GM21619 (cell line): Measurements from ENCODE around the gene TLE1.
"Not testable (repeated sequence)": the region's sequence is repeated elsewhere in the genome, so short reads cannot be mapped to it uniquely, and the experiment has no call there.

Experiments
- ATAC-seq: cut with Tn5 transposase; IDR thresholded peaks from one replicate; pipeline ENCODE4 v1.9.1; 2021; ENCODE audit not compliant: unreplicated experiment

TLE1 gene

DNA sequence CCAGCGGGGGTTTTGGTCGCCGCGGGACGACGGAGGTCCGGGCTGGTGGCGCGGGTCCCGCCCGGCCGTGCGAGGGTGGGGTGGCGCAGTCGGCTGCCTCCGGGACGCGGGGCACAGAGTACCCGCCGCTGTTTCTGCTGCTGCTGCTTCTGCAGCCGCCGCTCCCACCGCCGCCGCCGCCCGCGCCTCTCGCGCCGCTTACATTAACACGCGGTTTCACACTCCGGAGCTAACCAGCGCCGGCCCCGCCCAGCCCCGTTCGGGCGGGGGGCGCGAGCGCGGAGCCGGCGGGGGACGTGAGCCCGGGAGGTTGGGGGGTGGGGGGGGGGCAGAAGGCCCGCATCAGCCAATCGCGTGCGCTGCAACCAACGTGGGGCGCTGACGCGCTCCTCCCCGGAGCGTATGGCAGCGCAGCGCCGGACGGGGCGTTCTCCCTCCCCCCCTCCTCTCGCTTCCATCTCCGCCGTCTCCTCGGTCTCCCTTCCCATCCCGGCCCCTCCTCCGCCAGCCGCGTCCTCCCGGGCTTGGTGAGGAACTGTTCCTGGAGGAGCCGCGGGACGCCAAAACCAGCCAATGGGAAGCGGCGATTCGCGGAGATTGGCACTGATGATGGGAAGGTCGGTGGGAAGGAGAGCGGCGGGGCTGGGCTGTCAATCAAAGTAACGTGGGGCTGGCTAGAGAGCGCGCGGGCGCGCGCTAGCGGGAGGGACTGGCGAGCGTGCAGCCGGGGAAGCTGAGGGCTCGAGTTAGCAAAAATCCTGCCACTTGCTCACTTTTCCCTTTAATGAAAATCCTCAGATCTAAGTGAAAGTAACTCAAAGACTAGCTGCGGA lies at the start of gene TLE1:
Gene TLE1 (minus strand): TSS at position 205 of the 833 bp plus-strand sequence. CDS start 1,307 bp downstream, outside the sequence.
- ATAC-seq = peak; percentile 75

- peak; percentile 58 for ATAC-seq
Observed at GRCh38 chr9:81737871-81738507, 48.6 kb upstream of the TLE1 start.

DNA sequence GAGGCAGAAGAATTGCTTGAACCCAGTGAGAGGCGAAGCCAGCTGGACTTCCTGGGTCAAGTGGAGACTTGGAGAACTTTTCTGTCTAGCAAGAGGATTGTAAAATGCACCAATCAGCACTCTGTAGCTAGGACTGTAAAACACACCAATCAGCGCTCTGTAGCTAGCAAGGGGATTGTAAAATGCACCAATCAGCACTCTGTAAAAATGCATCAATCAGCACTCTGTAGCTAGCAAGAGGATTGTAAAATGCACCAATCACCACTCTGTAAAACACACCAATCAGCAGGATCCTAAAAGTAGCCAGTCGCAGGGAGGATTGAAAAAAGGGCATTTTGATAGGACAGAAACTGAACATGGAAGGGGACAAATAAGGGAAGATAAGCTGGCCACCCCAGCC lies 41.2 kb upstream of the TLE1 start:
- ATAC-seq = not testable (repeated sequence)

- ATAC-seq = peak; percentile 78
Observed at GRCh38 chr9:81729135-81729534, 39.8 kb upstream of the TLE1 start.

DNA sequence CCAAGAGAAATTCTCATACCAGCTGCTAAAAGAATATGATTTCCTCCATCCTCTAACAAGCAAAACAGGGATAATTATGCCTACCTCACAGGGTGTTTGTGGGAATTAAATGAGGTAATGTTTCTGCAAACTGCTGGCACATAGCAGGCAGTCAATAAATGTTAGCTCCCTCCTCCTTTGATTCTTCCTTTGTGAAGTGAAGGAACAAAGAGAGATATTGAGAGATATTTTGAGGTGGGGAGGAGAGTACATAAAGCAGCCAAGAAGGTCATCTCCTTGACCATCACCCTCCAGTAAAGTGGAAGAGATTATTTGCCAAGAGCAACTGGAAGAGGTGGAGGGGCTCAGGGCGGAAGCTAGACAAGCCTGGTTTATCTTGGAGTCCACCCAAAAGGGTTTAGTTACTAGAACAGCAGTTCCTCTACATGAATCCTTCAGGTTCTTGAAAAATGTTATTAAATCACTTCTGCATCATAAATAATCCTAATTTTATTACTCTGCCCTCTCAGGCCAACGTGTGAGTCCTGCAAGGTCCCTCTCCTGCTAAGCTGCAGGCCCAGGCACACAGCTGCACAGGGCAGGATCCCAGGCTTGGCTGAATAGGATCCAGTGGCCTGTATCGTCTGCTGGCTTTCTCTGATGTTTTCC lies 35.0 kb upstream of the TLE1 start:
- ATAC-seq = no peak

GRCh38 chr9:81722277-81722676 lies 32.9 kb upstream of the TLE1 start:
- ATAC-seq = no peak

- ATAC-seq = no peak
Observed at GRCh38 chr9:81720450-81721086, 31.2 kb upstream of the TLE1 start.

DNA sequence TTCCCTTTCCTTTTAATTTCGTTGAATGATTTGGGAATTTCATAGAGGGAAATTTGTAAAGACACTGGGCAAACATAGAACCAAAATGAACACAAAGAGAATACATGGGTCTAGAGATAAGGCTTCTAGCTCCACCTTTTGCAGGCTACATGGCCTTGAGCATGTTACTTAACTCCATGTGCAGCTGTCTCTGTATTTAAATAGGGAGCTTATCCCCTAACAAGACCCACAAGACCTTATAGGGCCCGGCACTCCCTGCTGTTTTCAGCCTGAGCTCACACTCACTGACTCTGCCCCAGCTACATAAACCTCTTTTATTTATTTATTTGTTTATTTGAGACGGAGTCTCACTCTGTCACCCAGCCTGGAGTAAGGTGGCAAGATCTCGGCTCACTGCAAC lies 30.6 kb upstream of the TLE1 start:
- ATAC-seq = no peak

GRCh38 chr9:81718244-81718643 lies 28.9 kb upstream of the TLE1 start:
- ATAC-seq = no peak

- ATAC-seq = no peak
Observed at GRCh38 chr9:81717747-81718077, 28.4 kb upstream of the TLE1 start.

- ATAC-seq = no peak
Observed at GRCh38 chr9:81717061-81717746, 27.9 kb upstream of the TLE1 start.

DNA sequence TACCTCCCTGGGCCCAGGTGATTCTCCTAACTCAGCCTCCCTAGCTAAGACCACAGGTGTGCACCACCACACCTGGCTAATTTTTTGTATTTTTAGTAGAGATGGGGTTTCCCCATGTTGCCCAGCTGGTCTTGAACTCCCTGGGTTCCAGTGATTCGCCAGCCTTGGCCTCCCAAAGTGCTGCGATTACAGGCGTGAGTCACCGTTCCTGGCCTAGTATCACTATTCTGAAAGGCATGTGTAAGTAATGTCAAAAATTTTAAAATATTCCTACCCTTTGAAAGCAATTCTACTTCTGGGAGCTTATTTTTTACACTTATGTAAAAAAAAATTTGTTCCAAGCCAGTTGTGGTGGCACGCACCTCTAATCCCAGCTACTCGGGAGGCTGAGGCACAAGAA lies 27.1 kb upstream of the TLE1 start:
- no peak for ATAC-seq

DNA sequence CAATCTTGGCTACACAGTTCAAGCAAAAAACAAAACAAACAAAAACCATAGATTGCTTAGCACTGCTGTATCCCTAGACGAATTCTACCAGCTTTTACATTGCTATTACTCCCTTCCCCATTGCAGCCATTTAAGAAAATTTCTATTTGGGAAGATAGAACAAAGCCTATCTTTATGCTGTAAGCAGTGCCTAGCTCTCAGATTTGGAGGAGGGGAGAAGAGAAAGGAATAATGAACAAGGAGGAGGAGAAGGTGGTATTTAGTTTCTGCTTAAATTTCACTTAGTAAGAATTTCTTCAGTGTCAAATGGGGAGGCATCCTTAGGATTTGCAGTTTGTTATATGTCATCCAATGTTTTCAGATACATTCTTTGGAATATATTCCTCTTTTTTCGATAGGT lies 16.2 kb upstream of the TLE1 start:
- ATAC-seq = no peak

GRCh38 chr9:81694541-81694940 lies 5.2 kb upstream of the TLE1 start:
- ATAC-seq = no peak

- ATAC-seq = no peak
Observed at GRCh38 chr9:81693671-81694378, 4.5 kb upstream of the TLE1 start.

- no peak for ATAC-seq
Observed at GRCh38 chr9:81690251-81690851, 1.0 kb upstream of the TLE1 start.

DNA sequence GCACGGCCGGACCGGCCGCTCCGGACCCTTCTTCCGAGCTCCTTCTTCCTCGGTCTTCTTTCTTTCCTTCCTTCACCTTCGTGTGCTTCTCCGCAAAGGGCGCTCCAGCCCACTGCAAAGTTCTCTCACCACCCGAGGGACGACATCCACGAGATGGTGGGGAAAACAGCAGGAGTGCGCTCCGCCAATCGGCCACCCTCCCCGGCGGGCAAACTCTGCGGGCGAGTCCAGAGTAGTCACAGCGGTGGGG lies 329 bp downstream of the TLE1 start:
- ATAC-seq = peak; percentile 13

DNA sequence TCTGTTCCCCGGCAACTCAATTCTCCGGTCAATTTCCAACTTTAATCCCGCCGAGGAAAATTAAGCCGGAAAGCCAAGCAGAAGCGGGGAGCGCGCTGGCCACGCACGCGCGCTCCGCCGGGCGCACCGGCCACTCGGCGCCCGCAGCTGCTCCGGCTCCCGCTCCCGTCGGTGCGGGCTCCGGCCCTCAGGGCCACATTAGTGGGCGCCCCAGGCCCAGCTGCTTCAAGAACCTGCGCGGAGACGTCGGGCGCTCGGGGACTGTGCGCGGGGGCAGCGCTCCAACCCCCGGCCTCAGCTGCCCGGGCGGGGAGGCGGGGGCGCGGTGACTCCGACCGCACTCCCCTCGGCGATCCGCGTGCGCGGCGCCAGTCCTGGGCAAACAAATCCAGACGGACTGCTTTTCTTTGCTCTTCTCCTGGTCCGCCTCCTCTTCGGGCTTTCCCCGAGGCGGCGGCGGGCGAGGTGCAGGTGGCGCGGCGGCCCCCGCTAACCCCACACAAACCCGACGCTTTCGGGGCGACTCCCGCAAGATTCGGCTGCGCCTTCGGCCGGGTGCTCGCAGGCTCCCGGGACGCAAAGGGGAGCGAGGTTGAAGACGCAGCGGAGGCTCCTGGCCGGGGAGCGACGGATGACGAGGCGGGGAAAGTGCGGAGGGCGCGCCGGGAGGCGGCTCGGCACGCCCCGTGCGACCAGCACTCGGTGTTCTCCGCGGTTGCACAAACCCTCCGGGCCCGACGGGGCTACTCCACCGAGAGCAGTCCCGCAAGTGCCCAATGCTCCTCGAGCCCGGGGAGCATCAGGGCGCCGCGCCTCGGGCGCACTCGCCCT lies 870 bp downstream of the TLE1 start:
- ATAC-seq = peak; percentile 15

- ATAC-seq = no peak
Observed at GRCh38 chr9:81687521-81688261, 1.7 kb downstream of the TLE1 start.
